Fibroblast of gingiva (primary cell): Measurements from ENCODE around the gene SLC35F4.

Source experiments
- DNase-seq: peaks from one replicate; pipeline ENCODE4 v3.0.0-alpha.2; 2011; ENCODE audit warnings: low read depth

Gene SLC35F4

DNA sequence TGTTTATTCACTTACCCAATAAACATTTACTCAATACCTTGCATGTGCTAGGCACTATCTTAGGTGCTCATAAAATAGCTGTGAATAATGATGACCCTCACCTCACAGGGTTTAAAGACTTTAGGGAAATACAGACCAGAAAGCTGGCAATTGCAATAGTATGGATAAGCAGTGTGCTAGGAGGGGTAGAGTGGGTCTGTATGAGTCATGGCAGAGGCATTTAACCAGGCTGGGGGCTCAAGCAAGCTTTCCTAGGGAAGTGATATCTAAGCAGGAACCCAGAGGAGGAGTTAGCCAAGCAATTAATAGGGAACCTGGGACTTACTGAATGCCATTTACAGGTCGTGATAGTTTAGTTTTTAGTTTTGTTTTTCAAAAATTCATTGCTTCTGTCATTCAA, 248.4 kb downstream of the SLC35F4 start:
- no peak for DNase-seq

DNA sequence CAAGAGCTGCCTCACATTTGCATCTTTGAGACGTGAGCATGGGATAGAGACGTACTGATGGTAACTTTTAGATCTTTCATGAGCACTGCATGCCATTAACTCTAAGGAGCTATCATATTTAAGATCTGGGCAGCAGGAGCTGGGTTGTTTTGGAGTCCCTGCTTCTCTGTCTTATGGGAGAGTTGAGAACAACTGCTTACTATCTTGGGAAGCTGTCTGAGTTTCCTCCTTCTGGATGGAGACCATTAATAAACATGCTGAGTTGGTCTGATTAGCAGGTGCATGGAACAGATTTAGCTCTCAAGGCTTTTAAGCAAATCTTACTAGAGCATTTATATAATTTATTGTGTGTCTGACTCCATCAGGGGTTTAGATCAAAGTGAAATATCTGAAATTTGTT, 252.9 kb downstream of the SLC35F4 start:
- DNase-seq = no peak

DNA sequence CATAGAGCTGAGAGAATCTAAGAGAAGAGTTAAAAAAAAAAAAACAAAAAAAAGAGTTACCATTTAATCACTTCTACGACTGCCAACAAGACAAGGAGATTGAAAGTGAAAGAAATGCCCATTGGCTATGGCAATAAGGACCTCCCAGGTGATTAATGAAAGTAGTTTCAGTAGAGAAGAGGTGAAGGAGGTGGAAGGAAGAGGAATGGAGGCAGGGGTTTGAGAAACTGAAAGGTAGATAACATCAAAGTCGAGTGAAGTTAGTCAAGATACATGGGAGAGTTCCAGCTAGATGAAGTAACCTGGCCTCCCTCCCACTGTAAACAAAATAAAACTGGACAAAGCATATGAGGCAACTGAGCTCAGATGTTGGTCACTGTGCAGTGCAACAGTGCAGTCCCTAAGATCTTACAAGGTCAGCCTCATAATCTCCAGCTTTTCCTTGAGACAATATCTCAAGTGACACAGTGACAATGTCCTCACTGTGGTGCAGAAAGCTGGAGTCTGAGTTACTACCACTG, 254.3 kb downstream of the SLC35F4 start:
- DNase-seq = no peak

DNA sequence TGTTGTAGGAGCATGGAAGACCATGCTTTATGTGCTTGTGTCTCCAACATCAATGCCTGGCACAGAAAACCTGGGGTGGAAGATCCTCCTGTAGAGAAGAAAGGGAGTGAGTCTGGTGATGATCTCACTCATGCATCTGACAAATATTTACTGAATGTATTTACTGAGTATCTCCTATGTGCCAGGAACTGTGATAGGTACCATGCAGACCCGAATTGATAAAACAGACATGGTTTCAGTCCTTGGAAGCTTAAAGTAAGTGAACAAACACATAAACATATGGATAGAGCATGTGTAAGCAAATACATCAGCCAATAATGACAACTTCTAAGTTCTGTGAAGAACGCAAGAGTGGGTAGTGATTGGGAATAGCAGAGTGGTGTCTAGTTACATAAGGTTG, 255.3 kb downstream of the SLC35F4 start:
- no peak for DNase-seq

DNA sequence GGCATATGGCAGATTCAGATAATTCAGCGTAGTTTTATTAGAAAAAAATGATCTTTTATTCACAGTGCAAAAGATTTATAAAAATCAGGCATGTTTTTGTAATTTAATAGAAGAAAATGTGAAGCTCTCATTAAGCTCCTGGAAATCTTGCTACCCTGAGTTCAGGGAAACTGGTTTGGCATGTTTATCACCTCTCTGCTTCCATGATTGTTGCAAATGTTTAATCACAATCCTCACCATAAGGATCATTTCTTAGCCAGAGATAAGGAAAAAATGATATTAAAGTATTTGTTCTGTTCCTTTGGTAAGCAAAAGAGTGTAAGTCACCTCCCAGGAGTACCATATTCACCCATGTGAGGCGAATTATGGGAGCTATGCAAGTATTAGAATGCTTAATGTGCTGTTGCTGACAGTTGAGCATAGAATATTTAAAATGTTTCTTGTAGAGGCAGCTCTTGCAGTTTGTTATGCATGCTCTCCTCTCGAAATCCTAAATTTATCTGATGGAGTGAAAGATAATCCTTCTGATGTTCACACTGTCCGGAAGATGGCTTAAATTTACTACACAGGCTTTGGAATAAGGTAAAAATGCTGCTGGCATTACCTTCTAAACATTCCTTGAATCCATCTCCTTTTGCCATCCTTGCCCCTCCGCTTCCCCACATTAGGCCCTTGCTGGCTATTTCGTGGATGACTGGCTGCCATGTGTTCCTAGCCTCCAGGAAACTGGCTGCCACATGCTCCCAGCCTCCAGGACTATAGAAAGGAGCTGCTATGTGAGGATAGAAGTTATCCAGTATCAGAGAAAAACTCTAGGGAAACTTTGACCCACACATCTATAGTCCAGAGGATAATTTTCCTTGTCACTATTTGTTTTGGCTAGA, 256.5 kb downstream of the SLC35F4 start:
- DNase-seq = no peak

DNA sequence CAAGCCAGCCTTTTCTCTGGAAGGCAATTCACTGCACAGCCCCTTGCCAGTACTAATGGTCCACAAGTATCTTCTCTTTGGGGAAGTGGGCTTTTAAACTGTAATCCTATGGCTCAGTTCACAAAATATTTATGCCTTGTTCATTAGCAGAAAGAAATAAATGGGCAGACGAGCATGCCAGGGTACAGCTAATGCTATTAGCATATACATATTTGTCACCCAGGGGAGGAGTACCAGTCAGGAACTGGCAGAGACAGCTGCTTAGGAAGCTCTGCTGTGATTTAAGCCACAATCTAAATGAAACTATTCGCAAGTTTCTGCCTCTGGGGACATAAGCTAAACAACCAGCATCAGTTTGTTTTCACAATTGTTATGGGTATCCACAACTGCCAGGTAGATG, 258.8 kb downstream of the SLC35F4 start:
- no peak for DNase-seq

DNA sequence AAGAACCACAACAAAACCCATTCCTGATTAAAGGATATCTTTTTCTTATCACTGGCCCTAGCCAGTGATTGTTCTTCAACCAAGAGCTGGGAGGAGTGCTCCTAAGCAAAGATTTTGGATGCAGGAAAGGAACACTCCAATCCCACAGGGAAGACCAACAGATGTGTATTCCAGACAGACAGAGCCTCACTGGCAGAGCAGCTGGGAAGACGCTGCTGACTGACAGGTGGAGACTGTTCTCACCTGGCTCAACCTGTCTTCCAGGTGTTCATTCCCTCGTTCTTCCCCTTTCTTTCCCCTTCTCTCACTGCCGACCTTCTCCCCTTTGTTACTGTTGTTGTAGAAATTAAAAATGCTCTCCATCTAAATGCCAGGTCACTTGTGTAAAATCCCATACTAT, 282.5 kb downstream of the SLC35F4 start:
- DNase-seq = no peak

DNA sequence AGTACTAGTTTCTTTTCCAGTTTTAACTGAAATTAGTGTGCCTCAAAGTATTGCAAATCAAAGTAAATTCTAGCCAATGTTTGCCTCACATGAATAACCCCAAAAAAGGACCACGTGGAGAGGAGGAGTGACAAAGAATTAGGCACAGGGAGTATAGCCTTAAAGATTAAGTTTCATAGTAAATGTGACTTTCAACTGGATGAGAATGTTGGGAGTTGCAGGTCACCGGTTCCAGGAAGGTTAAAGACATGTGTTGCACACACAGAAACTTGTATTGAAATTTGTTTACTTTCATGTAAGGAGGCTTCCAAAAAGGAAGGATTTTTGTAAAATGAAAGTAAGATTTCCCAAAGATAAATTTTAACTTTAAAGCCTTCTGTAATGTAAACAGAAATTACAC, 283.1 kb downstream of the SLC35F4 start:
- no peak for DNase-seq

DNA sequence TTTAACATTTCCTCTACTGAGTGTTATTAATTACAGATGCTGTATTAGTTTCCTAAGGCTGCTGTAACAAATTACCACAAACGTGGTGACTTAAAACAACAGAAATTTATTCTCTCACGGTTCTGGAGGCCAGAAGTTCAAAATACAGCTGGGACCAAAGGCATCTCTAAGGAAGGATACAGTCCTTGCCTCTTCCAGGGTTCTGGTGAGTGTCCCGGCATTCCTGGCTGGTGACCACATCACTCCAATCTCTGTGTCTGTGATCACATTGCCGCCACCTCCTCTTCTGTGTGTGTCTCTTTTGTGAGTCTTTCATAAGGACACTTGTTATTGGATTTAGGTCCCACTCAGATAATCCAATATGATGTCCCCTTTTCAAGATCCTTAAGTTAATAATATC, 287.1 kb downstream of the SLC35F4 start:
- no peak for DNase-seq

DNA sequence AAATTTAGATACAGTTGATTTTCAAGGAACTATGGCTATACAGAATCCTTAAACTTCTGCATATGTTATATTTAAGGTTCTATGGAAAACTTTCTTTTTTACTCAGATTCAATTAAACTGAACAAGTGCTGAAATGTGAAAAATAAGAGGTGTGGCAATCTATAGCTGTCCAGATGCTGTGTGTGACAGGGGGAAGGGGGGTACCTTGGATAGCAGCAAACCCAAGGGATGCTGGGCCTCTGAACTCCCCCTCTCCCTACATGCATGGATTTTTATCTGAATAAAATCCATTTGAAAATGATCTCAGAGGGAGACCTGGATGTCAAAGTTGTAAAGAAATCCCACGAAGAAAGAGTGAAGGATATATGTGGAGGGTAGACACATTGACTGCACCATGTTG, 289.4 kb downstream of the SLC35F4 start:
- DNase-seq = no peak

DNA sequence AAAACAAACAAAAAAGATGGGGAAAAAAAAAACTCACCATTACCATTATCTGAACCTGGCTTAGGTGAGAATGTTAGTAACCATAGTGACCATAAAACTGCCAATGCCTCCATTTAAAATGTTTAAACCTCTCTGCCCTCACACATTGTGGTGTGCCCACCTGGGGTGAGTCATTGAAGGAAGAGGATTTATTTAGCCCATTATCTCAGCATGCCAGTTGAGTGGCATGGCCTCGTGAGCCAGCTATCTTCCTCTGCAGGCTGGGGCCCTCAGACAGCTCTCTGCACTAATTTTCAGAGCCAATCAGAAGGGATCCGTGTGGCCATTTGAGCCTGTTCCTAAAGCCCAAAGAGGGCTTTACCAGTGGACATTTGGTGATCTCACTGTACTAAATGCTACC, 290.4 kb downstream of the SLC35F4 start:
- no peak for DNase-seq

DNA sequence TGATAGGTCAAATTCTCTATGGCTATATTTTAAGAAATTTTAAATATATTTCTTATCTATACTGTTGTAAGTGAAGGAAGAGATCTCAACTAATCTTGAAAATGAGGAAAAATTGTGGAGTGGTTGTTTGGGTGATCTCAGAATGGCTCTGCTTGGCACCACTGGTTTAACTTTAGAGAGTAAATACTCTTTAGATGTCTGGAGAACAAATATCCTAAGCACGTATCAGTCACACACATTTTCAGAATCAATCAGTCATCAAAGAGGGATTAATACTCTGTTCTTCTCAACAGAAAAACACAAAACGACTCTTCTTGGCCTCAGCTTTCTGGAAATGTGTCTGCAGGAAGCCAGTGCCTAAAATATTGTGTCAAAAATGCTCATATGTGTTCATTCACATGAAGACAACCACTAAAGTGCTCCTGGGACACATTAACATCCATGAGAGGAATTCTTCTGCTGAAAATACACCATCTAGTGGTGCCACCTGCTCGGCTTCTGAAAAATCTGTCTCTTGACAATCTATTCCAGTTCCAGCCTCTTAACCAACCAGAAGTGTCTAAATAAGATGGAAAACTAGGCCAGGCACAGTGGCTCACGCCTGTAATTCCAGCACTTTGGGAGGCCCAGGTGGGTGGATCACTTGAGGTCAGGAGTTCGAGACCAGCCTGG, 291.1 kb downstream of the SLC35F4 start:
- no peak for DNase-seq

DNA sequence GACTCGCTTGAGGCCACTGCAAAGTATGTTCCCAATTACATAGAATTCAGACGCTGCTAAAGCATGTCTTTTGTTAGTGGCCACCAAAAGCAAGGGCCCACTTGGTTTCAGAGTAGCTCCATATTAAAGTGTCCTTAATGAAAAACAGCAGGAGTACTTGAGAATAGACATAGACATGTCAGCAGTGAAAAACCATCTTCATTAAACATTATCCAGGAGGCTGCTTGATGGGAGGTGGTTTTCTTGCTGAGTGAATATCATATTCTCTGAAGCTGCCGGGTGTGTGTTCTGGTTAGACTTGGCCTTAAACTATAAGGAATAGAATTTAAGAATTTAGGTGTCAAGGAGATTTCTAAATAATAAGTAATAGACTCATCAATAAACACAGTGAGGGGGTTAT, 292.7 kb downstream of the SLC35F4 start:
- no peak for DNase-seq

DNA sequence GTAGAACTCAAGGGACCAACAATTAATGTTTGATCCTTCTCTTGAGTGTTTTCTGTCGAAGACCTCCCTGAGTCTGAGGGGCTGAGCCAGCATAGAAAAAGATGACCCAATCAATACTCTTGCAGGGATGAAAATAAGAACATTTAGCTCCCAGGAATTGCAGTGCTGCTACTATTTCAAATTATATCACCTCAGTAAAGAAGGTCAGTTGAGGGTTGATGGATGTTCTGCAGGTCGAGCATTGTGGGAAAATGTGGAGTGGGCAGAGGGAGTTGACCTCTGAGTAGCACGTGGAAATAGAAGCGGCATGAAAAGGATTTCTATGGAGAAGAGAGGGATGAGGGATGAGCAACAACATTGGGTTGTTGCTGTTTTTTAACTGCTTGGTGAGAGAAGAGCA, 297.3 kb downstream of the SLC35F4 start:
- no peak for DNase-seq

DNA sequence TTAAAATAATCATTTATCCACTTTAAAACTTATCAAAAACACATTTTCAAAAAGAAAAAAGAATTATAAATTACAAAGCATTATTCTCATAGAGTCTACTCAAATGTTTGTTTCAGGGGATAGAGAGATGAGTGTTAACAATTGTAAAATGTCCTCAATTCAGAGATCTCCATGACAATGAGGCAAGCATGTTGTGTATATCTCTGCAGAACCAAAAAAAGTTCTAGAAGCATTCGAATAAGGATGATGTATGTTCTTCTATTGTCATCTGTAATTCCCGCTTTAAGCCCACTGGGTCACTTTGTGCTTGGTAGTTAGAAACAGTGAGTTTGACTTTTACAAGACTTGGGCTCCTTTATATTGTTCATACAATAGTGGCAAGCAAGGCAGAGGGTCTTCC, 298.7 kb downstream of the SLC35F4 start:
- no peak for DNase-seq

DNA sequence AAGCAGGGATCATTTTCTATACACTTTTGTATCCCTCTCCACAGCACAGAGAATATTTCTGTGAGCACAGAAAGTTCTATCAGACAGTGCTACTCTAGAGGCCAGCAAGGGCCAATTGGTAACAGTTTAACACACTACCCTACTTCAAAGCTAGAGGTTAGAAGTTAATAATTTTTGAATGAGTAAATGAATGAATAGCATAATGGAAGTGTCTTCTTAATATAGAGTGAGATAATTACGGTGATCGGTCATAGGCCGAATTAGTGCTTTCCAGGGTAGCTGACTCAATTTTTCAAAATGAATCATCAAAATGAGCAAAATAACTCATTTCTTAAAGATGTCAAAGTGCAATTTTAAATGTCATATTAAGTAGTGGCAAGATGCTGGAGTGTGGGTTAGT, 305.2 kb downstream of the SLC35F4 start:
- no peak for DNase-seq

DNA sequence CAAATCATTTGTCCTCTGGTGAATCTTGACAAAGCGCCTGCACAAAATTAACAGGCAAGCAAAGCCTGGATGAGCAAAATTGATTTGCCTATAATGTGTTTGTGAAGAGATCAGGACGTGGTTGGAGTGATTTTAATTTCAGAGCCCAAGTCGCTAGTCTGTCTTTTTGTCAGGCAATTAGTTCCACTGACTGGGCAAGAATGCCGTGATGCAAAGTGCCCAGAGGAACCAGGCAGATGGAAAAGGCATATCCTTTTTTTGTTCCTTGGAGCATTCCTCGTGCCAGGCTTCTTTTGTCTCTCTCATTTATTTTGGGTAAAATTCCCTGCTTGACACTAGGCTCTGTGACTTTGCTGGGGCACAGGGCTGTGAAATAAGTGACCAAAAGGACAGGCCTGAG, 306.3 kb downstream of the SLC35F4 start:
- no peak for DNase-seq

DNA sequence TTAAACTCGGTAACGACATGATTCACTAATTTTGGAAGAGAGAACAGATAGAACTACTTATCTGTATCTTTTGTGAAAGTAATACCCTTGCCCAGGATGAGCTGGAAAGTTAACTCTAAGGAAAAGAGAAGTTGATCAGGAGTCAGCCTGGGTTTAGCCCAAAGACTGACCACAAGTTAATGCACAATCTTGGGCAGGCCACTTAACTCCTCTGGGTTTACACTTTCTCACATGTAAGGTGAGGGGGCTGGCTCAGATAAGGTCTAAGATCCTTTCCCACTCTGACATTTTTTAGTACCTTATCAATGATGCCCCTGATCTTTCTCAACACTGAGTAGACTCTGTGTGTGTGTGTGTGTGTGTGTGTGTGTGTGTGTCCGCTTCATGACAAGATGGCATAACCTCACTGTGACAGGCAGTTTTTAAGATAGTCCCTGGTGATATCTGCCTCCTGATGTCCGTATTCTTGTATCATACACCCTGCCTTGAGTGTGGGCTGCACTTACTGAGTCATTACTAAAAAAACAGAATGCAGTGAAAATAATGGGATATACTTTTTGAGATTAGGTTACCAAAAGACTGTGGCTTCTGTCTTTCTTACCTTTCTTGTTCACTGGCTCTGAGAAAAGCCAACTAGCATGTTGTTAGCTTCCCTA, 316.0 kb downstream of the SLC35F4 start:
- DNase-seq = no peak

DNA sequence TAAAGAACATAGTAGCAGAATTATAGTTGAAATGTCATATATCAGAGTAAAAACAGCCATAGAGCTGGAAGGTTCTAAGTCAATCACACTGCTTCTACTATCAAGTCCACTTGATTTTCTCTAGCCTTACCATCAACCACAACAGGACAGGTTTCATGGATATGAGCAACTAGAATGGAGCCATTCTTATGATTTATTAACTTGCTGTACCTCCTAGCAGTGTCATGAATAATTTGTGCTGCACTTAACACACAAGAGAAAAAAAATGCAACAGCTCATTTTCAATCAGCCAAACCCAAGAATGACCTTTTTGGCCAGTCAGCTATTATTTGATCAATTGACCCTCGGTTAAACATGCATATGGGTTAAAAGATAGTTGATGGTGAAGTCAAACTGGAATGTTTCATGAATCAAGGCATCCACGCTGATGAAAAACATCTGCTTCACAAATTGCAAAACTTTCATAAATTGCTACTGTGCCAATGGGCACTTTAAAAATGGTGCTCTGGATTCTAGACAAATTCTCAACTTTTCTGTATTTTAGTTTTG, 316.8 kb downstream of the SLC35F4 start:
- no peak for DNase-seq

DNA sequence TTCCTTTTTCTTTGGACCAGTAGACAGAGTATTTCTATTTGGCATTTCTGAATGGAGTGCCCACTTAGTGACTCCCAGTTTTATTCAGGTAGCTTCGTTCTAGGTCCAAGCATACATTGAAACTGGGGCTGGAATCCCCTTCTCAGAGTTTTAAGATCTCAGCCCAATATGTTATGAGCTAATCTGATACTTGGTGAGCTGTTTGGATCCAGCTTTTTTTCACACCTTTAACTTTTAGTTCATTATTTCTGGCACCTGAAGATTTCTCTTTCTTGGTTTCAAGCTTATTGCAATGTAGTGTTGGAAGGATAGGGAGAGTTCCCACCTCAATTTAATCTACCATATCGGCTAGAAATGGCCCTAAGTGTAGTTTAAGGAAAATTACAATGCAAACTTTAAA, 318.8 kb downstream of the SLC35F4 start:
- DNase-seq = no peak

DNA sequence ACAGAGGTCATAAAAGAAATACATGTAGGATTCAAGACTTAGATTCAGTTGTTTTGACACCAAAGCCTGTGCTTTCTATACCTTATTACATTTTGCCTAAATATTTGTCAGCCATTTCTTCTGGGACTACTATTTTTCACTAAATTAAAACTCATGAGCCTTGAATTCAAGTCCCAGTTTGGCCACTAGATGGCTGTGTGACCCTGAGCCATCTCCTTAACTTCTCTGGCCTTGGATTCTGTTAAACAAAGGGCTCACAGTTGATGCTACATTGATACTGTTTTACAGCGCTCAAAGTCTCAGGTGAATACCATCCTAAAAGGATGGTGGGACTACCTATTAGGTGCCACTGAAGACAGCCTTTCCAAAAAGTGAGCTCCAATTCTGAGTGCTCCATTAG, 332.7 kb downstream of the SLC35F4 start:
- DNase-seq = no peak

DNA sequence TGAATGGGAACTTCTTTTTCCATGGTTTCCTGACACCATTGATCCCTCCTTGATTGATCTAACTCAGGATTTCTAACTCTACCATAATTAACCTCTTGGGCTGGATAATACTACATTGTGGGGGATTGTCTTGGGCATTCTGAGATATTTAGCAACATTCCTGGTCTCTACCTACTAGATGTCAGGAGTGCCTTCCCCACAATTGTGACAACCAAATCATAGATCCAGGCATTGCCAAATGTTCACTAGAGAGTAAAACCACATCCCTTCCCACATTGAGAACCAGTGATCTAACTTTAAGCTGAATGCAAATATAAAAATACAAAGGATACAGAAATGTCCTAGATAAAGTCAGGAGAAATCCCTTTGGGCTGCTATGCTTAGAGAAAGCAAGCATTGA, 335.3 kb downstream of the SLC35F4 start:
- no peak for DNase-seq

DNA sequence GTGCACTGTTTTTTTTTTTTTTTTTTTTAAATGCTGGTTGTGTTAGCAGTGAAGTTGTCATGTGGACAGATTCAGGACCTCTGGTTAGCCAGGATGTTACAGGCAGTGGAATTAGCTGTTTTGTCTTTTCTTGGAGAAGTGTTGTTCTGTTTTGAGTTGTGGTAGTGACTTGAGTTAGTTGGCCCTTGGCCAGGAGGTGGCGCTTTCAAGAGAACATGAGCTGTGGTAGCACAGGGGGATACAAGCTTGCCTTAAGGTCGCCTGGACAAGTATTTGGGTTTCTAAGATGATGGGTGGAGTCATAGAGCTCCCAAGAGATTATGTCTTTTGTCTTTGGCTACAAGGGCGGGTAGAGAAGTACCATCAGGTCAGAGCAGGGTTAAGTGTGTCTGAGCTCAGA, 338.9 kb downstream of the SLC35F4 start:
- no peak for DNase-seq
